ENCODE measurements around the gene TULP1.

GRCh38 chr6:35474131-35474941, 38.4 kb downstream of the TULP1 start:
- TF ChIP-seq CTCF (conservative IDR thresholded peaks at IDR 0.05; ENCODE audit: low read depth, low read length) (no peak), POLR2A (IDR thresholded peaks at IDR 0.05; ENCODE audit: low read depth, low read length) (no peak; the same call in 1 of the 2 replicates), RAD21 (IDR thresholded peaks at IDR 0.05; ENCODE audit: low read length) (no peak), SMC3 (IDR thresholded peaks at IDR 0.05; ENCODE audit: low read depth, low read length) (no peak), RCOR1 (IDR thresholded peaks at IDR 0.05; ENCODE audit: insufficient replicate concordance, low read length) (no peak), MAZ (IDR thresholded peaks at IDR 0.05; ENCODE audit: borderline replicate concordance, low read depth, low read length) (no peak), ELK1 (IDR thresholded peaks at IDR 0.05; ENCODE audit: borderline replicate concordance, low read depth, low read length) (no peak), CHD1 (IDR thresholded peaks at IDR 0.05; ENCODE audit: low read depth, low read length) (no peak)

All from IMR-90 (cell line).